GM21737 (cell line): Measurements from ENCODE around the gene VAMP2.

Source experiments
- ATAC-seq: cut with Tn5 transposase; IDR thresholded peaks from one replicate; pipeline ENCODE4 v1.9.1; 2021; ENCODE audit warnings: mild to moderate bottlenecking, moderate library complexity; ENCODE audit not compliant: unreplicated experiment

The VAMP2 gene

DNA sequence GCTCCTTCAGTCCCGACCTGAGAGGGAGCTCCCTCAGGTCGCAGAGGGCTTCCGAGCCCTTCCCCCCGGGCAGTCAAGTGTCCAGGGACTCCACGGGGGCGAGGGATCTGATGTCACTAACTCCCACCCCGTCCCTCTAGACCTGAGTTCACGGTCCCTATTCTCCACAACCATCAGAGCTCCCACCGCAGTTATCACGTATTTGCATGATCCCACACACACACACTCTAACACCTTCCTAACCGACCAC, 6.8 kb downstream of the VAMP2 start:
- ATAC-seq: no peak

GRCh38 chr17:8155231-8155995, 7.3 kb downstream of the VAMP2 start:
- ATAC-seq: no peak

GRCh38 chr17:8154608-8155155, 8.1 kb downstream of the VAMP2 start:
- no peak for ATAC-seq

- ATAC-seq: no peak
Measured at GRCh38 chr17:8153957-8154607, 8.7 kb downstream of the VAMP2 start.

GRCh38 chr17:8153525-8153956, 9.2 kb downstream of the VAMP2 start:
- no peak for ATAC-seq

GRCh38 chr17:8153031-8153451, 9.7 kb downstream of the VAMP2 start:
- no peak for ATAC-seq

DNA sequence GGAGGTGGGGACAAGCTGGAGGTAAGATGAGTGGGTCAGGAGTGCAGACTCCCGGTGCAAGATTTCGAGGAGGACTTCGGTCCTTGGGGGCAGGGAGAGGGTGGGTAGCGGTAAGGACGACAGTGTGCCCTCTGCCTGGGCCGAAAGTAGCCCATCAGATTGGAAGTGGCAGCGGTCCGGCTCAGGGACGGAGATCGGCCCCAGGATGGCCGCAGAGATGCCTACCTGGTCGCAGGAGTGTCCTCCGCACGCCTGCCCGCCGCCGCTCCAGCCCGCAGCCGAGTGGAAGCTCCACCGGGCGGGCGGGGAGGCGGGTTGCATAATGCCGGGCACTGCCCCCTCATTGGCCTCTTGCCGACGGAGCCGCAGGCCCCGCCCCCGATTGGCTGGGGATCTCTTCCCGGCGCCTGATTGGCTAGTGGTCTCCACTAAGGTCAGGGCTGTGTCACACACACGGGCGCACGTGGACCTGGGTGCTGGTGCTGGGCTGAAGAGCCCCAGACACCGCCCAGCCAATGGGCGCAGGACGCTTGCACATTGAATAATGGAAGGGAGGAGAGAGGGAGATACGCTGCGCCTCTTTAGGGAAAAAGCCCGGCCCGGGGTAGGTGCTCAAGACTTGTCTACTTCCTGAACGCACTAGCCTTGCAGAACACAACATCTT, 10.5 kb downstream of the VAMP2 start, which contains the start of gene PER1:
Gene PER1 (minus strand): TSS at position 293 of the 664 bp plus-strand sequence. CDS start 1,698 bp downstream, outside the sequence.
- no peak for ATAC-seq

DNA sequence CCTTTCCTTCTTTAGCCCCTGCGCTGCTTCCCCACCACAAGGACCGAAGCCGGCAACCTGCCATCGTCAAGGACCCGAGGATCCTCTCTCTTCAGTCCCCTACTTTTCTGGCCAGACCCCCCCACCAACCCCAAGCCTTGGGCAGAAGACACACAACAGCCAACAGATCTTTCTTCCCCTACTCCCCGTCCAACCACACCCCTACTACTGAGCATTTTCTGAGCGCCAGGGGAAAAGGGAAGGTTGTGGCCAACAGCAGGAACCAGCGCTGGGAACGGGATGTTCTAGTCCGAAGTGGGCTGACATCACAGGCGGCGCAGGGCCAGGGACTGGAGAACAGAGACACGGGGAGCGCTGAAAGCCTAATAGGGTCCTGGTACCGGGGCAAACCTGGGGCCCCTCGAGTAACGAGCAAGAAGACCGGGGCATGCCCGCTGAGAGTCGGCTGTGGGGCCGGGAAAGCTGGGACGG, 11.1 kb downstream of the VAMP2 start:
- no peak for ATAC-seq

GRCh38 chr17:8151120-8151640, 11.6 kb downstream of the VAMP2 start:
- ATAC-seq: peak; percentile 35

- ATAC-seq: no peak
Measured at GRCh38 chr17:8150194-8151119, 12.3 kb downstream of the VAMP2 start.

DNA sequence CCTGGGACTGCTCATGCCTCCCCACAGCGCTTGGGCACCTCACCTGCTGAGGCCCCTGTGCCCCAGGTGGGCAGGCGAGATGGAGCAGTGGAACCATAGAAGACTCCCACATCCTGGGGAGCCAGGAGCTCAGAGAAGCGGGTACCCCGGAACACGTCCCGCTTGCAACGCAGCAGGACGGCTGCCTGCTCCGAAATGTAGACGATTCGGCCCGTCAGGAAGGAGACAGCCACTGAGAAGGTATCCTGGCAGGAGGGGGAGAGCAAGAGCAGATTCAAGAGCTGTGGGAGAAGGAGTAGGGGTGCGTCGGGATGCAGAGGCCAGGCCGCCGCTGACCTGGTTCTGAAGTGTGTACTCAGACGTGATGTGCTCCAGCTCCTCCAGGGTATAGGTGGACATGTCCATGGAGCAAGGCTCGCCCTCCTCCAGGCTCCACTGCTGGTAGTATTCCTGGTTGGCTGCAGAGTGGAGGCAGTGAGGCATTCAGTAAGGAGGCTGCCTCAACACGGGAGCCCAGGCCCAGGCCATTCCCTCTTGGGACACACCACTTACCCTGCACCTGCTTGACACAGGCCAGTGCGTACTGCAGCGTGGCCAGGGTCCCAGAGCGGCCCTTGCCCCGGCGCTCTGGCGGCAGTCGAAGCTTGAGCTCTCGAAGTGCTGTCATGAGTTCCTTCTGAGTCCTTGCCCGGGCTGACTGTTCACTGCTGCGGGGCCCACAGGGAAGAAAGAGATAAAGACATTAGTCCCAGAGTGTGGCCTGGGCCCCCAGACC, 13.1 kb downstream of the VAMP2 start:
- ATAC-seq: no peak

DNA sequence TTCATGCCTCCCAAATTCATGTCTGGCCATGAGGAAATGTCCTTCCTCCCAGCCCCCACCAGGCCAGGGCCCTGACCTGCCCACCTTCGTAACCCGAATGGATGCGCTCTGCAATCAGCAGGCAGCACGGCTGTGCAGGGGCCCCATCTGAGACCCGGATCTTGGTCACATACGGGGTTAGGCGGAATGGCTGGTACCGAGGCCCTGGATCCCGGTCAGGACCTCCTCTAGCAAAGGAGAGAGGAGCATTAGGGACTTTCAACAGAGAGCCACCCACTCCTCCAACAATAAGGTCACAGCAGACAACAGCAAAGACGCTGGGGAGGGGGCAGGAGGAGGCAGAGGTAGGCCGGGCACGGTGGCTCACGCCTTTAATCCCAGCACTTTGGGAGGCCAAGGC, 14.2 kb downstream of the VAMP2 start:
- no peak for ATAC-seq

DNA sequence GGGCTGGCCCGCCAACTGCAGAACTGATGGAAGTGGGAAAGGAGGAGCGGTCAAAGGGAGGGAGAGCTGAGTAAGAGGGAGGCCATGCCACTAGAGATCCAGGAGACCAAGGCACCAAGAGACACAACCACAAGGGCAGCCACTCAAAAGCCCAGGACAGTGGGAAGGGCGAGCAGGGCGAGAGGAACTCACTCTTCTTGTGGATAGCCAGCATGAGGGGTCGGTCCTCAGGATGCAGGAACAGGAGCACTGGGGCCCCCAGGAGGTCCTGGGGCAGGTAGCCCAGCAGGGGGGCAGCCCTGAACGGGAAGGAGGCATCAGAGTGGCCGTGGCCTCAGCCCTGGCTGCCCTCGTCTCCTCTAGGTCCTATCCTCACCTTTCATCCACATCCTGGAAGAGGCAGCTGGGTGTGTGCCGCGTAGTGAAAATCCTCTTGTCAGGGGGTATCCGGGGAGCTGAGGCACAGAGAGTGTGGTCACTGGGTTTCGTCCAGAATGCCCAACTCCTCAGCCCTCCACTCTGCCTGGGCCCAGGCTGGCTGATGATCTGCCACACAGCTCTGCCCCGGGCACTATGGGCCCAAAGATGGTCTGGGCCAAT, 14.8 kb downstream of the VAMP2 start:
- ATAC-seq: no peak

DNA sequence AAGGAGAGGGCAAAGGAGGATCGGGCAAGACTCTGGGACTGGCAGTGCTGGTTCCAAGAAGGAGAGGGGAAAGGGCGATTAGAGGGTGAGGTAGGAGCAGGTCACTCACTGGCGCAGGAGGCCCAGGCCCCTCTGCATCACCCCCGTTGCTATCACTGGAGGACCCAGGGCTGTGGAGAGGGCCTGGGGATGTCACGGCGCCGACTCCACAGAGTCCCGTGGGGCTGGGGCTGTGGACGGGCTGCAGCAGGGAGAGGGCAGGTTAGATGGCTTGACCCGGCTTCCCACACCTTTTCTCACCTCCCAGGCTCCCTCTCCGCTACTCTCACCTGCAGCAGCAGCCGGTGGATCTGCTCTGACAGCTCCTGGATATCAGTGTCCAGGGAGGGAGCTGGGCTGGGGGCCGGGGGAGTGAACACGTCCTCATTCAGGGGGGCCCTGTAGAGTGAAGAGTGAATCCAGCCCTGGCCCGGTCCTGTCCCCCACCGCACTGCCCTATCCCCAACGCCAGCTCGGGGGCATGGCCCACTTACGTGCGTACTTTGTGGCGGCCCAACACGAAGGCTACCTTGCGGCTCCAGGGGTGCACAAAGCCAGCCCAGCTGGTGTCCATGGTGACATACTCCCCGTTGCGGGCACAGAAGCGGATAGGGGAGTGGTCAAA, 15.5 kb downstream of the VAMP2 start:
- ATAC-seq: no peak

DNA sequence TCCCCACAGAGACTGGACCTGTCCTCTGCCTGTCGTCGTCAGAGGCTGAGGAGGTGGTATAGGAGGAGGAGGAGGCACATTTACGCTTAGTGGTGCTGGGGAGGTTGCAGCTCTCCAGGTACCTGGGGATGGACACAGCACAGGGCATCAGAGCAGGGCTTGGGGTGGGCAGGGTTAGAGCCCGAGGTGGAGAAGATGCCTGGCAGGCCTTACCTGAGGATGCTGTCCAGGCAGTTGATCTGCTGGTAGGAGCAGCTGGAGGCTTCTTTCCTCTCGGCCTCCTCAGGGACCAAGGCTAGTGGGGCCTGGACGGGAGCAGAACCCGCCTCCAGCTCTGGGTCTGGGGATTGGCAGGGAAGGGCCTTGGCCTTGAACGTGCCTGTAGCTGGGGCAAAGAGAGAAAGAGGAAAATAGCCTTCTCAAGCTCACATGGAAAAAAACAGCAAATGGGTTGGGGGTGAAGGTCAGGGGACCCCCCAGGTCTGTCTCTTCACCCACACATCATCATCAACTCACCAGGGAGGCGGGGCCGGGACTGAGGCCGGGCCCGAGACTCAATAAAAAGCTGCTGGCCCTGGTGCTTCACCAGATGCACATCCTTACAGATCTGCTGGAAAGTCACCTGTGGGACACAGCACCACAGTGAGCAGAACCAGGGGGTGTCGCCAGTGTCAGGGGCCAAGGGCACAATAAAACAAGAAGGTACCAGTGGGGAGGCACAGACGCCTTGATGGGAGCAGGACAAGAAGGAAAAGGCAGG, 16.2 kb downstream of the VAMP2 start:
- ATAC-seq: no peak

GRCh38 chr17:8145811-8146210, 16.9 kb downstream of the VAMP2 start:
- ATAC-seq: no peak

DNA sequence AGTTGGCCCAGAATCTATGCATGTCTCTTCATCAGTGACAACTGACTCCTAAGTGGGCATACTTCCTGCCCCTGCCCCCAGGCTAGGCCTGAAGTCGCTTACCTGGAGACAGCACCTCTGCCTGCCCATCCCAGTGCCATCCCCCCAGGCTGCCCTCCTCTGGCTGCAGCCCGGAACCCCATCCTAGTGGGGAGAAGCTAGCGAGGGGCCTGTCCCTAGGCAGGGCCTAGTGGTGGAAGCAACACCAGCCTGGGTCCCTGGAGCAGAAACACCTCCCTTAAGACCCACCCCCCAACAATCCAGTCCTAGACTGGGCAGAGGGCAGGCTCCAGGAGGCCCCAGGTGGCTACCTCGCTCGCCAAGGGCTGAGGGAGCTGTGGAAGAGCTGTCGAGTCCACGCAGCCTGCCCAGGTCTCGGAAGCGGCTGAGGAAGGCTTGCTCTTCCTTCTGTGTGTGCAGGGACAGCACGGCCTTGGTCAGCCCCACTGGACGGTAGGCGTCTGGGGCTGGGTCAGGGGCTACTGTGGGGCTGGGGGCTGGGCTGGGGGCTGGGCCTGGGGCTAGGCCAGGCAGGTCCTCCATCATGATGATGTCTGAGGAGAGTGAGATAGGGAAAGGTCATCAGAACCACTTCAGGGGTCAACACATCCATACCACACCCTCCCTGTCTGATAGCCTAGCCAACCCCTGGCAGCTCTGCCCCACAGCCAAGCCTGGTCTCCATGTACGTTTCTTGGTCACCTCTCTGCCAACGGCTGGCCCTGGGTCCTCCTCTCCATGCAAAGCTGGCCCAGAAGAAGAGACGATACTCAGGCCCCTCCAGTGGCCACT, 18.1 kb downstream of the VAMP2 start:
- no peak for ATAC-seq
